Adrenal gland (tissue), 12 donors: Measurements from ENCODE around the gene ARID5B. TPM values are rescaled to one million over a fixed set of nuclear protein-coding genes. Genes with fewer than 3 reads are reported as not detected.

Experiments used
- DNase-seq, 7 donors: peaks; one replicate each; pipeline ENCODE4 v3.0.0-alpha.2; 2019 to 2020
- H3K27ac ChIP-seq, 5 donors: fragments of 200-600 bp; sonication (generic) in 4 of 5; 1 replicate in 3 of 5; 2 replicates in 2 of 5; pipeline versions ENCODE4 v1.5.1 to v1.8.0; 2016 to 2020; ENCODE audit warnings: mild to moderate bottlenecking in 1 of 5
- H3K27me3 ChIP-seq: fragments of 200-600 bp; 2 replicates; pipeline ENCODE4 v1.8.0; 2021
- H3K36me3 ChIP-seq, 2 donors: fragments of 200-600 bp; replicated peaks in 1 of 2; 1 replicate in 1 of 2; 2 replicates in 1 of 2; pipeline versions ENCODE4 v1.5.1 to v1.8.0; 2018 to 2022
- H3K4me1 ChIP-seq, 2 donors: fragments of 200-600 bp; replicated peaks in 1 of 2; 1 replicate in 1 of 2; 2 replicates in 1 of 2; pipeline versions ENCODE4 v1.5.1 to v1.8.0; 2018 to 2021
- H3K4me3 ChIP-seq, 4 donors: fragments of 200-600 bp; sonication (generic) in 3 of 4; one replicate each; pipeline ENCODE4 v1.5.1; 2016 to 2018
- H3K9me3 ChIP-seq, 3 donors: fragments of 200-600 bp; sonication (generic) in 1 of 3; replicated peaks in 1 of 3; 1 replicate in 2 of 3; 2 replicates in 1 of 3; pipeline versions ENCODE4 v1.5.1 to v1.8.0; 2016 to 2021
- CTCF ChIP-seq, 6 experiments: fragments of 450-650 bp in 4 of 6; fragments of 200-600 bp in 2 of 6; sonication (generic) in 1 of 6; IDR thresholded peaks; 1 replicate in 5 of 6; 2 replicates in 1 of 6; pipeline versions ENCODE4 v1.5.1 to v1.8.0; 2016 to 2021; ENCODE audit warnings: antibody characterized with exemption in 6 of 6, mild to moderate bottlenecking in 2 of 6, moderate library complexity in 1 of 6
- POLR2A ChIP-seq, 2 donors: fragments of 450-650 bp; IDR thresholded peaks; one replicate each; pipeline ENCODE4 v1.6.1; 2017; ENCODE audit warnings: antibody characterized with exemption in 2 of 2, mild to moderate bottlenecking in 2 of 2, moderate library complexity in 1 of 2
- WGBS, 4 donors: extraction: QIAGEN DNeasy Blood & Tissue Kit in 2 of 4; methylation state at CpG; one replicate each; pipeline versions ENCODE4 v1.1.5 to v1.1.7; 2013 to 2017; 5-methylcytosine and 5-hydroxymethylcytosine counted together
- intact Hi-C, 2 donors: fragments of 100-400 bp; cut with DNase I; formaldehyde crosslinking; loops; one replicate each; pipeline versions ENCODE4 v1.14.1 to v1.15.0; 2022 to 2023
- polyA plus RNA-seq, 3 donors: library from polyadenylated mRNA; stranded (reverse); fragments of 200-250 nt in 2 of 3; fragments of 350-450 nt in 1 of 3; fragmentation: Illumina TruSeq in 1 of 3; extraction: RNeasy Lipid Tissue Mini Kit (QIAGEN cat#74804) in 1 of 3; gene quantifications; one replicate each; pipeline ENCODE4 v1.2.3, GENCODE V29; 2013 to 2014
- total RNA-seq, 9 donors: library from RNA; depleted of rRNA in 4 of 9; stranded (reverse); fragments of >200 nt in 4 of 9; fragments of 120-200 nt in 1 of 9; fragmentation: NEBNext Ultra II Directional in 1 of 9; extraction: Animal tissue kit (Norgen Biotek cat#: 25700) in 1 of 9; gene quantifications; one replicate each; pipeline versions ENCODE4 v1.1.0 to v1.2.4, GENCODE V29; 2013 to 2023
- donor health status: healthy with polysubstance abuse.
- donor health status: Bipolar disorder and iron deficiency.
- donor health status: DM: yes; HTN: yes; CAD: no.
- donor health status: DM: no; HTN: no; CAD: no.
- donor health status: DM: no; HTN: no; CAD: no.
- donor health status: DM: yes; HTN: yes; CAD: no.

The ARID5B gene
- total and polyA plus RNA-seq, 12 donors = 5.7 to 42.4 (median 23.8) TPM

- Histone ChIP-seq H3K4me3 (no peak overlapping the region), H3K36me3 (no peaks in the 10 kb centered on the region), H3K27me3 (no peaks in the 10 kb centered on the region), H3K4me1 (peaks cover 0 to 18% of the 10 kb centered on the region in 2 donors), H3K27ac (no peak overlapping the region), H3K9me3 (no peaks in the 10 kb centered on the region)
- TF ChIP-seq CTCF (IDR thresholded peaks at IDR 0.05) (no peak), POLR2A (IDR thresholded peaks at IDR 0.05) (no peak)
- DNase-seq = no peak
- intact Hi-C loops = no loop called here
- 91 to 97% (median 93%) methylated on average over 4 of the region's 4 CpGs for WGBS, 4 donors
Measured at GRCh38 chr10:62113680-62114079, 212.2 kb downstream of the ARID5B start.

GRCh38 chr10:62115321-62115720, 213.8 kb downstream of the ARID5B start:
- H3K4me3 ChIP-seq = no peak overlapping the region
- intact Hi-C loops = no loop called here
- H3K27ac ChIP-seq = no peak overlapping the region
- DNase-seq = no peak
- no peaks in the 10 kb centered on the region for H3K27me3 ChIP-seq
- no peaks in the 10 kb centered on the region for H3K9me3 ChIP-seq
- WGBS, 4 donors = 92 to 99% (median 94%) methylated on average over 4 of the region's 4 CpGs
- H3K36me3 ChIP-seq = no peaks in the 10 kb centered on the region
- TF ChIP-seq POLR2A (IDR thresholded peaks at IDR 0.05) (no peak), CTCF (IDR thresholded peaks at IDR 0.05) (no peak)
- H3K4me1 ChIP-seq = peaks cover 0 to 8% of the 10 kb centered on the region in 2 donors

- Histone ChIP-seq H3K9me3 (no peaks in the 10 kb centered on the region), H3K4me3 (no peak overlapping the region), H3K27me3 (no peaks in the 10 kb centered on the region), H3K36me3 (no peaks in the 10 kb centered on the region), H3K27ac (no peak overlapping the region), H3K4me1 (peaks cover 0 to 8% of the 10 kb centered on the region in 2 donors)
- intact Hi-C loops = no loop called here
- DNase-seq = no peak
- 83 to 98% (median 89%) methylated on average over 5 of the region's 5 CpGs for WGBS, 4 donors
- TF ChIP-seq POLR2A (IDR thresholded peaks at IDR 0.05) = no peak
- no peak for TF ChIP-seq CTCF (IDR thresholded peaks at IDR 0.05)
Measured at GRCh38 chr10:62115842-62116241, 214.3 kb downstream of the ARID5B start.

GRCh38 chr10:62116896-62117295, 215.4 kb downstream of the ARID5B start:
- H3K9me3 ChIP-seq = no peaks in the 10 kb centered on the region
- H3K27me3 ChIP-seq = no peaks in the 10 kb centered on the region
- H3K36me3 ChIP-seq = no peaks in the 10 kb centered on the region
- peaks cover 0 to 8% of the 10 kb centered on the region in 2 donors for H3K4me1 ChIP-seq
- DNase-seq = no peak
- no peak overlapping the region for H3K27ac ChIP-seq
- intact Hi-C loops = no loop called here
- TF ChIP-seq POLR2A (IDR thresholded peaks at IDR 0.05) = no peak
- no peak for TF ChIP-seq CTCF (IDR thresholded peaks at IDR 0.05)
- 90 to 95% (median 94%) methylated on average over 6 of the region's 6 CpGs for WGBS, 4 donors
- H3K4me3 ChIP-seq = no peak overlapping the region
